Activated naive CD4-positive, alpha-beta T cell treated with anti-CD3 and anti-CD28 coated beads, Interleukin-2, amount 50 U/mL, for 16 hours (primary cell): ENCODE measurements around the gene FAM151A.

Experiments
- DNase-seq: peaks from one replicate; pipeline ENCODE4 v3.0.0-alpha.2; 2020

FAM151A gene

GRCh38 chr1:54603241-54603640 lies 20.1 kb downstream of the FAM151A start:
- no peak for DNase-seq

- DNase-seq = no peak
These were observed 20.8 kb downstream of the FAM151A start for GRCh38 chr1:54602554-54602953.

DNA sequence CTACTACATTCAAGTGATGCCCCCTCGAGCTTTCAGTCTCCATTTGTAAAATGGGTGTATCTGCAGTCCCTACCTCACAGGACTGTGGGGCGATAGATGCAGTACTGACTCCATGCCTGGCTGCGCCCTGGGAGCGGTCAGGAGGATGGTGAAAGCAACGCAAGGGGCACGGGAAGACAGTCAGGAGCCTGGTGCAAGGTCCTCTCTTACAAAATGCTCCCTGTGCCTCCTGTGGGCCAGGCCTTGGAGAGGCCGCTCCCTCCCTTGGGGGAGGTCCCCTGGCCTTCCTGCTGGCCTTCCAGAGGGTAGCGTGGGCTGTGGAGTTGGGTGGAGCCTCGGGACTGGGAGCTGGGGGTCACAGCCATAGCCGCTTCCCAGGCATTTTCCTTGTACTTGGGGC lies 21.6 kb downstream of the FAM151A start:
- DNase-seq = no peak

GRCh38 chr1:54600947-54601721 lies 22.2 kb downstream of the FAM151A start:
- no peak for DNase-seq

DNA sequence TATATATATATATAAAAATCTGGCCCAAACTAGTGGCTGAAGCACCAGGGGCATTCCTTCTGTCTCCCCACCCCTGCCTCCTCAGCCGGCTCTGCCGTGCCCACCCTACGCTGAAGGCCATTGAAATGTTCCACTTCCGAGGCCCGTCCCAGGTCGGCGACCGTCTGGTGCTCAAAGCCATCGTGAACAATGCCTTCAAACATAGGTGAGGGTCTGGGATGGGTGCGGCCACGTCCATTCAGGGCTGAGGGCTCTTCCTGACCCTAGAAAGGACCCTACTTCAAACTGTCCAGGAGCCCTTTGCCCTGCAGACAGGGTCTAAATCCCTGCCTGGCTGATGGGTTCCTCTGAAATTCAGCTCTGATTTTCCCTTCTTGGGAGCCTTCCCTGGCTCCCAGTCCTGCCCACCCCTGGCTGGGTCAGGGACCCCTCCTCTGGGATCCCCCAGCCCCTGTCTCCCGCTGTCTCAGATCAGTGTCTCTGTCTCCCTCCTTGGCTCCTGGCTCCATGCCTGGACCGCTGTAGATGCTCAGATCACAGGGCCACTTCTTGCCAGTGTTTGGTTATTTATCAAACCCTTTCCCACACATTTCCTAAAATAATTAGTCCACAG lies 24.0 kb downstream of the FAM151A start:
- DNase-seq = no peak

DNA sequence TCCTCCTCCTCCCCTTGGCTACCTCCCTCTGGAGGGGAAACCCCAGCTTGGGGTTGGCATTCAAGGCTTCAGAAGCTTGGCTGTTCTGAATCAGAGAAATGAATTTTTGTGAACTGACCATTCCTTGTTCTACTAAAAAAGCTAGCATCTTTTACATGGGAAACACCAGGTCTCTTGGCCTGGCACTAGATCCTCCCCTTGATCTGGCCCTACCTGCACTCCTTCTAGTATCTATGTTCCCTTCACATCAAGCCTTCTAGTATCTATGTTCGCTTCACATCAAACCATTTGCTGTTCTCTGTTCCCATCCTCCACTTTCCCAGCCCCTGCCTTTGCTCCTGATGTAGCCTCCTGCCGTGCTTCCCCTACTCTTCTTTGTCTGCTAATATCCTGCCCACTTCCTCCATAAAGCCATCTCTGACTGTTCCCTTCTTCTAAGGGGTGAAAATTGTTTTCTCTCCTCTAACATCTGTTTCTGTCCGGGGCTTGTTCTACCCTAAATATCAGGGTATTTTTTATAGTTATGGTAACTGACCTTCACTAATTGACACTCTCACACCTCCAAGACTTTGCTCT lies 25.8 kb downstream of the FAM151A start:
- no peak for DNase-seq

DNA sequence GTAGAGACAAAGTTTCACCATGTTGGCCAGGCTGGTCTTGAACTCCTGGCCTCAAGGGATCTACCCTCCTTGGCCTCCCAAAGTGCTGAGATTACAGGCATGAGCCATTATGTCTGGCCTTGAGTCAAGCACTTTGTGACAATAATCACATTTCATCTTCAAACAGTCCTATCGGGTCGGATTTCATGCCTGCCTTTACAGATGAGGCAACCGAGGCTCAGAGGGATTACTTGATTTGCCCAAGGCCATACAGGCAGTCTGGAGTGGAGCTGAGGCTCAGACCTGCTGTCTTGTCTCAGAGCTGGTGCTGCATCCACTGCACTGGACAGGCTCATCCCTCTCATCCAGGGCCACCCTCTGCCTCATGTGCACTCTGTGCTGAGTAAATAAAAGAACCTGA lies 26.6 kb downstream of the FAM151A start:
- no peak for DNase-seq

DNA sequence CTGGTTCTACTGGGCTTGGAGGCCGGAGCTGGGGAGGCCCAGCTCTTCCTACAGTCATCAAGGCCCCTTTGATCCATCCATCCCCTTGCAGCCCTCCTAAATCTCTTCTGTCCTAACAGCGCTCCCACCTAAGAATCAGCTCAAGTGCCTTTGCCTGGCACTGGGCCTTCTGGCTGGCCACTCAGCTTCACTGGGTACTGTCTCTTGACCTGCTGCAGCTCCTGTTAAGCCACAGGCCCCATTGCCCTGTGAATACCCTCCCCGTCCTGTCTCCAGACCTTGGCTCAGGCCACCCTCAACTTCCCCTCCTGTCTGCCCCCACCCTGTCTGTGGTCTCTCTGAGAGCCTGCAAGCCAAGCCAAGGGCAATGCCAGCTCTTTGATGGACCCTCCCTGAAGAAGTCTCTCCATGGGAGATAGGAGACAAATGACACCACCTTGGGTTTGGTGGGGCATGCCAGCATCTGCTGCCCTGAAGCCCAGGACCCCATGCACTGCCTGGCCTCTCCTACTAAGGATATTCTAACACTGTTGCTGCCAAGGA lies 27.3 kb downstream of the FAM151A start:
- DNase-seq = no peak

DNA sequence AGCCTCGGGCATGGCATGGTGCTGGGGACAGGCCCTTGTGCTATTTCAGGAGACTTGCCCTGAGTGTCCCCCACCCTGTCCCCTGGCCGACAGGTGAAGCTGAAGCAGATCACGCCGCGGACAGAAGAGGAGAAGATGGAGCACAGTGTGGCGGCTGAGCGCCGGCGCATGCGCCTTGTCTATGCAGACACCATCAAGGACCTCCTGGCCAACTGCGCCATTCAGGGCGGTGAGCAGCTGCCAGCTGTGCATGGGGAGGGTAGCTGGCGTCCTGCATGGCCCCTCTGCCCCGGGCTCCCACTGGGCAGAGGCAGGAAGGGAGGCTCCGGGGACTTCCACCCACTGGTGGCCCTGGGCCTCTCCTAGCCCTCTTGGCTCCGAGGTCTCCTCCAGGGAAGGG lies 28.9 kb downstream of the FAM151A start:
- DNase-seq = no peak

DNA sequence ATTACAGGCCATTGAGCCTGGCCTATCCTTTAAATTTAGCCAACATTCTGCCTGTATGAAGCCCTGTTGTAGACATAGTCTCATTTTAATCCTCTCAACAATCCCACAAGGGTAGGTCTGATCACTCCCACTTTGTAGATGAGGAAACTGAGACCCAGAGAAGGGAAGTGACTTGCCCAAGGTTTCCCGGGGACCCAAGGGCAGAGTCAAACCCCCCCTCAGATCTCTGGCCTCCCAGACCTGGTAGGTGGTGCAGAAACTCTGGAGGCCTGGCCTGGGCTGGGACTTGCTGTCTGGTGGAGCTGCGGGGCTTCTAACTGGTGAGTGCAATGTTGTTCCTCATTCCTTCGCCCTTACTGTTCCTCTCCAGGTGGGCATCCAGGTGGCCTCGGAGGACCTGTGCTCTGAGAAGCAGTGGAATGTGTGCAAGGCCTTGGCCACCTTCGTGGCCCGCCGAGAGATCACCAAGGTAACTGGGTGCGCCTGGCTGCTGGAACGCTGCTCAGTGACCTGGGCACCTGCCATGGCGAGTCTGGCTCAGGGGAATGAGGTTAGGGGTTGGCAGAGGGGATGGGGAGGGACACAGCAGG lies 29.7 kb downstream of the FAM151A start:
- no peak for DNase-seq

DNA sequence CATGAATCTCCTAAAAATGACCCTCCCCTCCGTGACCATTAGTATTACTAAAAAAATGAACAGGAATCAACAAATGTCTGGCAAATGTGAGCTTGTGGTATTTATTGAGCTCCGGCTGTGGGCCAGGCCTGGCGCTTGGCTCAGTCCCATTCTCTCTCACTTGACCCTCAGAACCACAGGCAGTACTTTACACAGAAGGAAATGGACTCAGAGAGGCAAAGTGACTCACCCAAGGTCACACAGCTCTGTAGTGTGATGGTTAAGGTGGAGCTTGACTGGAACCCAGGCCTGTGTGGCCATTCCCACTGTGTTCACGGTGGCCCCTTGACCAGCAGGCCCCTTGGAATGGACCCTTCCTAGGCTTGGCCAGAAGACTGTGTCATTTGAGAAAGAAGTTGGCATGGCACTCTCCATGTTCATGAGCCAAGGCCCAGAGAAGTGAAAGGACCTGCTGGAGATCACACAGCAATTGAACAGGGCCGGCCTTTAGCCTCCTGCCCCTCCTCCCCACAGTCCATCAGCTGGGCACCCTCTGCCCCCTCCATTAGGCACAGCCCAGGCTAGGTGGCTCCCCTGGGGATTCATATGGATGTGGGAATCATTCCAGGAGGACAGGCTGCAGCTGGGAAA lies 32.1 kb downstream of the FAM151A start:
- DNase-seq = no peak

DNA sequence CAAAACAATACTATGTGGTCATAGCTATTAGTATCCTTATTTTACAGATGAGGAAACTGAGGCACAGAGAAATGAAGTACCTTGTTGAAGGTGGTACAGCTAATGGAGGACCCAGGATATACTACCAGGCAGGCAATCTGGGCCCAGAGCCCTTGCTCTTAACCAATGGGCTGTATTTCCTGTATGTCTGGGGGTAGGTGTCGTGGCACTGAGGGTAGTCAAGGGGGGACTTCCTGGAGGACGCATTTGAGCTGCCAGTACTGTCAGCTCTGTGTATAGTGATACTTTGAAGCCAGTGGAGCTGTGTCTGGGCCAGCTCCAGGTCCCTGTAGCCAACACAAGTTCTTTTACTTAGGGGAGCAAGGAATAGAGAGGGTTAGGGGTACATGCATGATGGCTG lies 34.9 kb downstream of the FAM151A start:
- no peak for DNase-seq

DNA sequence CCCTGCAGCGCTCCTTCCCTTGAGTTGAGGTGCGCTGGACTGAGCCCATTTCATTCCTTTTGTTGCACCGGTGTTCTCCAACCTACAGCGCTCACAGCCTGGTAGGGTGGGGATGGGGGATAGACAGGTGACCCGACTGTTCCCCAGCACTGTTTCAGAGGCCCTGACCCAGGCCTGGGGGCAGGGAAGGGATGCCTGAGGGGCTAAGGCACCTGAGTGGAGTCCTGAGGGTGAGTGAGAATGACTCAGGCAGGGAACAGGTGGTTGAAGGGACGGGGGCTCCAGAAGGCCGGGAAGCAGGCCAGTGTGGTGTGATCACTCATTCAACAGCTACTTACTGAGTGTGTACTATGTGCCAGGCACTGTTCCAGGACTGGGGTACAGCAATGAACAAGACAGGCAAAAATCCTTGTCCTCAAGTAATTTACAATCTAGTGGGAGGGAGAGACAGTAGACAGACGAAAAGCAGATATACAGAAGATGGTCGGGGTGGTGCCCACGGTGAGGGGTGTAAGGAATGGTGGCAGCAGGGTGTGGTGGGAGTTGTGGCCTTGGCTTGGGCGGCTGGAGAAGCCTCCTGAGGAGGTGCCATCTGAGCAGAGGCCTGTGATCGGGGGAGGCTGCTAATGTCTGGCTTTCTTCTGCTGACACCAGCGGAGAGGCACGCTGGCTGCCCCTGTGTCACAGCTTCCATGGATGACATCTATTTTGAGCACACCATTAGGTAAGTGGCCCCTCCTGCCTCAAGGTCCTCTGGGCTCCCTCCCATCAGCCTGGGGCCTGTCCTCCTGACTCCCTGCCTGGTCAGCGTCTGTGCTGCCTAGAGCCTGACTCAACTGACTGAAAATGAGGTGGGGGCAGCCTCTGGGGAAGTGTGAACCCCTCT lies 37.9 kb downstream of the FAM151A start:
- no peak for DNase-seq

DNA sequence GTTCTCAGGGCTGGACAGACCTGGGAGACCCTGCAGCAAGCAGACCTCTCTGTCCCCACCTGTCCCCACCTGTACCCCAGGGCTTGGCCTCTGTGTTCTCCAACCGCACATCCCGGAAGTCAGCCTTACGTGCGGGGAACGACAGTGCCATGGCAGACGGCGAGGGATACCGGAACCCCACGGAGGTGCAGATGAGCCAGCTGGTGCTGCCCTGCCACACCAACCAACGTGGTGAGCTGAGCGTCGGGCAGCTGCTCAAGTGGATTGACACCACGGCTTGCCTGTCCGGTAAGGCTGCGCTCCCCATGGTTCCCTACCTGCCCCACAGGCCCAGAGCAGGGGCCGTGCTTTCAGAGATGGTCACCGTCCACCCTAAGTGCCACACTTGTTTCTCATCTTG lies 38.8 kb downstream of the FAM151A start:
- DNase-seq = no peak

DNA sequence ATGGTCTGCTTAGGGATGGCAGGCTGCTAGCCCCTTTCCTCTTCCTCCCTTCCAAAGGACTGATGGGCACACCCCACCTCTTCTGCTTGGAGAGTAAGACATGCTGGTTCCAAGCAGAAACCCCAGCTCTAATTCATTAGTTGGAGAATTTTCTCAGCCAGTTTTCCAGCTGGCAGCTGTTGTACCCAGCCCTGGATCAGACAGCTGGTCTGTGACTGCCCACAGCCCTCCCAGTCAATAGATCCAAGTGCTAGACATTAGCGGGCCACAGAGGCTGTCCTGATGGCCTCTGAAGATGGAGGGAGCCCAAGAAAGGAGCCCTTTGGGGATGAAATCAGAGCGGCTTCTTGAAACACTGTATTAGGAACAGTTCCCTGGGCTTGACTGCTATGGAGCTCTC lies 39.5 kb downstream of the FAM151A start:
- no peak for DNase-seq

- DNase-seq = no peak
These were observed 40.0 kb downstream of the FAM151A start for GRCh38 chr1:54583307-54583686.

GRCh38 chr1:54582566-54583306 lies 40.6 kb downstream of the FAM151A start:
- DNase-seq = no peak

DNA sequence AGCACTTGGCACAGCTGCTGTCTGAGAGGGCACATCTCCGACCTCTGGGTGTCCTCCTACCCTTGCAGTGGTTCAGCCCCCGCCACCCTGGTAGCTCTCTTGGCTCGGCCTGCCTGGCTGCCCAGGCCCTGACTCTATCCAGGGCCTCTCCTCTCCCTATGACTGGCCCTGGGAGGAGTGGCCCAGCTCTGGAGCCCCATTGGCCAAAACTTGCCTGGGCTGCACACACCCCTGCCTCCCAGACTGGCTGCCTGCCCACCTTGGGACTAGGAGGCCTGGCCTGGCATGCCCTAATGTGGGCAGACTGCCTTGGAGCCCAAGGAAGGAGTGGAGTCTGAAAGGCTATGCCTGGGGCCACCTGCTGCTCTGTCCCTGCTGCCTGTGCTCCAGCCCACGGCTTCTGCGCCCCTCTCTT lies 41.7 kb downstream of the FAM151A start:
- no peak for DNase-seq

DNA sequence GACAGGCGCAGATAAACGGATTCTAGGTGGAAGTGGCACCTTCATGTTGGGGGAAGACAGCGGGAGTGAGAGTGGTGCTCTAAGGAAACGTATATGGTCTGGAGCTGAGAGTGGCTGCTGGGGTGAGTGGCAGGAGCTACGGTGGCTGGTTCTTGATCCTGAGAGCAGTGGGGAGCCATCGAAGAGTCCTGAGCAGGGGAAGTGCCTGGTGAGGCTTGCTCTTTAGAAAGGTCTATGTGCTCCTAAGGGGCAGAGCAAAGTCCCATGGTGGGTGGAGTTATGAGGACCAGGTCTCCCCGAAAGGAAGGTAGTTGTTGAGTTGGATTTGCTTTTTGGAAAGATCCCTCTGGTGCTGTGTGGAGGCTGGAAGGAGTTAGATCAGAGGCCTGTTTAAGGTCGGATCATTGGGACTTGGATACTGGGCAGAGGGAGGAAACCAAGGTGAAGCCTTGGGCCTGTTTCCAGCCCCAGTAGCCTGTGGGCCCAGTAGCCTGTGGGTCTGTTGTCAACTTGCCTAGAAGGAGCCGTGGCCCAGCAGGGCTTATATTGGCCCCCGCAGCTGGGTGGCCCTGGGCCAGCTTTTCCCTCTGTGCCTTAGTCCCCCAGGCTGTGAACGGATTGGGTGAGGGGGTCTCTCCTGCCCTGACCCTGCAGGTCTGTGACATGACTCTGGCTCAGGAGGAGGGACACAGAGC lies 42.3 kb downstream of the FAM151A start:
- DNase-seq = no peak

DNA sequence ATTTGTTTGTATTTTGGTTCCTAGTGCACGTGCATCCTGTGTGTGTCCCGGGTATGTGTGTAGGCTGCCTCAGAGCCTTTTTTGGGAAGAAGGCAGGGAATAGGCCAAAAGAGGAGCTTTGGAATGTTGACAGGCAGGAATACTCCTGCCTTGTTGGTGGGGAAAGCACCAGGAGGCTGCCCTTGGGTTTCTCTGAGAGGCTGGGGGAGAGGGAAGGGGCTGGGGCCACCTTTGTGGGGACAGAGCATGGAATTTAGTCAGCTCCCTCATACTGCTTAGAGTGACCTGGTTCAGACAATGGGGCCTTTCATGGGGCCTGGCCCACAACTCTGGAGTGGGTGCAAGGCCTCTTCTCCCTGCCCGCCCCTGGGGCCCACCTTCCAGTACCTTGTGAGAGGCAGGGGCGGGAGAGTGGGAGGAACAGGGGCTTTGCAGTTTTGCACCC lies 44.0 kb downstream of the FAM151A start:
- no peak for DNase-seq

GRCh38 chr1:54577612-54578011 lies 45.7 kb downstream of the FAM151A start:
- DNase-seq = no peak
